HepG2 (cell line): ENCODE results near the gene ITPK1. TPM values are rescaled to one million over a fixed set of nuclear protein-coding genes. Genes with fewer than 3 reads are reported as not detected.
A peak's percentile ranks its signal among the peaks of the same experiment; 100 is the strongest.

Experiments used
- ATF7-NPFF ChIP-seq: sonication (generic); formaldehyde crosslinking; IDR thresholded peaks from 2 replicates; pipeline ENCODE4 v1.8.1; 2023; ENCODE audit warnings: mild to moderate bottlenecking, low read depth, missing genetic modification reagents, moderate library complexity
- JUND ChIP-seq: sonication (generic); formaldehyde crosslinking; IDR thresholded peaks from 2 replicates; pipeline ENCODE4 v1.8.0; 2022; ENCODE audit warnings: mild to moderate bottlenecking, missing genetic modification reagents
- MED13 ChIP-seq: sonication (generic); formaldehyde crosslinking; IDR thresholded peaks from 2 replicates; pipeline ENCODE4 v1.5.0; 2020; ENCODE audit warnings: missing genetic modification reagents
- PHF8 ChIP-seq: sonication (generic); formaldehyde crosslinking; IDR thresholded peaks from 2 replicates; pipeline ENCODE4 v1.5.0; 2020; ENCODE audit warnings: missing genetic modification reagents
- RAD51 ChIP-seq: fragments of 450-650 bp; IDR thresholded peaks from 2 replicates; pipeline ENCODE4 v1.6.1; 2016; ENCODE audit warnings: borderline replicate concordance
- SETDB1 ChIP-seq: sonication (generic); formaldehyde crosslinking; IDR thresholded peaks from 2 replicates; pipeline ENCODE4 v1.5.1; 2020; ENCODE audit warnings: missing genetic modification reagents, mild to moderate bottlenecking, borderline replicate concordance
- SIX1 ChIP-seq: sonication (generic); formaldehyde crosslinking; IDR thresholded peaks from 2 replicates; pipeline ENCODE4 v1.4.0; 2020; ENCODE audit warnings: missing genetic modification reagents, borderline replicate concordance
- SMAD9 ChIP-seq: sonication (generic); formaldehyde crosslinking; IDR thresholded peaks from 2 replicates; pipeline ENCODE4 v1.5.1; 2020; ENCODE audit warnings: mild to moderate bottlenecking, missing genetic modification reagents
- TBX2 ChIP-seq: sonication (generic); formaldehyde crosslinking; IDR thresholded peaks from 2 replicates; pipeline ENCODE4 v1.5.0; 2020; ENCODE audit warnings: missing genetic modification reagents, mild to moderate bottlenecking, borderline replicate concordance
- XBP1 ChIP-seq: sonication (generic); formaldehyde crosslinking; IDR thresholded peaks from 2 replicates; pipeline ENCODE4 v1.5.0; 2020; ENCODE audit warnings: missing genetic modification reagents
- ZFP36 ChIP-seq: fragments of 150-350 bp; IDR thresholded peaks from 2 replicates; pipeline ENCODE4 v1.6.1; 2018; ENCODE audit warnings: borderline replicate concordance, low read length, low read depth; ENCODE audit not compliant: partially characterized antibody
- ZFP91 ChIP-seq: sonication (generic); formaldehyde crosslinking; IDR thresholded peaks from 2 replicates; pipeline ENCODE4 v1.9.0; 2022; ENCODE audit warnings: missing genetic modification reagents, mild to moderate bottlenecking, borderline replicate concordance
- ZNF10 ChIP-seq: sonication (generic); formaldehyde crosslinking; IDR thresholded peaks from 2 replicates; pipeline ENCODE4 v1.4.0; 2020; ENCODE audit warnings: mild to moderate bottlenecking, low read depth, missing genetic modification reagents, borderline replicate concordance
- ZNF234 ChIP-seq: sonication (generic); formaldehyde crosslinking; conservative IDR thresholded peaks from 2 replicates; pipeline ENCODE4 v1.5.1; 2020; ENCODE audit warnings: mild to moderate bottlenecking, missing genetic modification reagents
- ZNF263 ChIP-seq: sonication (generic); formaldehyde crosslinking; IDR thresholded peaks from 2 replicates; pipeline ENCODE4 v1.4.0; 2020; ENCODE audit warnings: missing genetic modification reagents
- ZNF317 ChIP-seq: sonication (generic); formaldehyde crosslinking; IDR thresholded peaks from 2 replicates; pipeline ENCODE4 v1.5.0; 2020; ENCODE audit warnings: mild to moderate bottlenecking, missing genetic modification reagents
- ZNF44 ChIP-seq: sonication (generic); formaldehyde crosslinking; IDR thresholded peaks from 2 replicates; pipeline ENCODE4 v1.5.1; 2020; ENCODE audit warnings: mild to moderate bottlenecking, missing genetic modification reagents
- ZNF569 ChIP-seq: sonication (generic); formaldehyde crosslinking; IDR thresholded peaks from 2 replicates; pipeline ENCODE4 v1.5.0; 2020; ENCODE audit warnings: mild to moderate bottlenecking, missing genetic modification reagents, moderate library complexity, borderline replicate concordance
- ZNF570 ChIP-seq: sonication (generic); formaldehyde crosslinking; IDR thresholded peaks from 2 replicates; pipeline ENCODE4 v1.4.0; 2020; ENCODE audit warnings: mild to moderate bottlenecking, missing genetic modification reagents, borderline replicate concordance
- ZNF577 ChIP-seq: sonication (generic); formaldehyde crosslinking; IDR thresholded peaks from 2 replicates; pipeline ENCODE4 v1.4.0; 2020; ENCODE audit warnings: mild to moderate bottlenecking, low read depth, missing genetic modification reagents, borderline replicate concordance
- ZNF670 ChIP-seq: sonication (generic); formaldehyde crosslinking; IDR thresholded peaks from 2 replicates; pipeline ENCODE4 v1.8.0; 2022; ENCODE audit warnings: mild to moderate bottlenecking, missing genetic modification reagents, borderline replicate concordance
- ZNF775 ChIP-seq: sonication (generic); formaldehyde crosslinking; IDR thresholded peaks from 2 replicates; pipeline ENCODE4 v1.4.0; 2020; ENCODE audit warnings: missing genetic modification reagents, mild to moderate bottlenecking, moderate library complexity, borderline replicate concordance
- ZNF839 ChIP-seq: sonication (generic); formaldehyde crosslinking; IDR thresholded peaks from 2 replicates; pipeline ENCODE4 v1.4.0; 2020; ENCODE audit warnings: missing genetic modification reagents, mild to moderate bottlenecking, borderline replicate concordance
- ZSCAN9 ChIP-seq: IDR thresholded peaks from 2 replicates; pipeline ENCODE4 v1.6.1; 2016; ENCODE audit warnings: borderline replicate concordance
- polyA plus RNA-seq, 8 experiments: library from polyadenylated mRNA; depleted of rRNA in 3 of 8; stranded (reverse) in 7 of 8; unstranded in 1 of 8; fragments of >200 nt; fragmentation: Illumina TruSeq in 4 of 8; extraction: Trizol in 4 of 8; gene quantifications; 2 replicates each; pipeline versions ENCODE4 v1.2.1 to v1.2.3, GENCODE V29; 2011 to 2016; ENCODE audit warnings: low read depth in 4 of 8, missing spikeins in 1 of 8, mixed read lengths in 1 of 8; ENCODE audit not compliant: insufficient read depth in 1 of 8
- total RNA-seq, 5 experiments: library from RNA; depleted of rRNA; stranded (reverse); fragments of >200 nt; fragmentation: Illumina TruSeq; extraction: Trizol; gene quantifications; 2 replicates each; pipeline ENCODE4 v1.2.3, GENCODE V29; 2016; ENCODE audit warnings: low read depth in 1 of 5
- TF ChIP-seq, protein P1 (sequence below): sonication (generic); formaldehyde crosslinking; IDR thresholded peaks from 2 replicates; pipeline ENCODE4 v1.8.1; 2023; ENCODE audit warnings: missing genetic modification reagents, mild to moderate bottlenecking, borderline replicate concordance
- TF ChIP-seq, protein P2 (sequence below): sonication (generic); formaldehyde crosslinking; IDR thresholded peaks from 2 replicates; pipeline ENCODE4 v1.4.0; 2020; ENCODE audit warnings: mild to moderate bottlenecking, missing genetic modification reagents
- TF ChIP-seq, protein P3 (sequence below): sonication (generic); formaldehyde crosslinking; IDR thresholded peaks from 2 replicates; pipeline ENCODE4 v1.5.0; 2020; ENCODE audit warnings: missing genetic modification reagents, mild to moderate bottlenecking, borderline replicate concordance

The ITPK1 gene
- total and polyA plus RNA-seq, 2 of the 13 experiments (the other 11 are each of a cell fraction or from before 2014, with no cell fraction given) = 20.5 to 47.5 TPM

- TF ChIP-seq ZNF317 (CRISPR knock-in tag) (no peak), ZNF839 (no peak), JUND (no peak), TBX2 (CRISPR knock-in tag) (no peak), ZNF569 (no peak), MED13 (CRISPR knock-in tag) (no peak), ZNF234 (CRISPR knock-in tag) (no peak), SMAD9 (CRISPR knock-in tag) (no peak), PHF8 (no peak), ZNF10 (CRISPR knock-in tag) (no peak), SETDB1 (no peak), ZNF670 (CRISPR knock-in tag) (0 out of 2 replicates have a peak, but pooled peaks have one; percentile 36), ATF7-NPFF (CRISPR knock-in tag) (no peak), ZNF577 (CRISPR knock-in tag) (no peak), ZSCAN9 (no peak), ZFP91 (CRISPR knock-in tag) (no peak), XBP1 (CRISPR knock-in tag) (no peak), ZFP36 (no peak), ZNF44 (CRISPR knock-in tag) (no peak), ZNF570 (no peak), ZNF263 (CRISPR knock-in tag) (no peak), ZNF775 (no peak), SIX1 (CRISPR knock-in tag) (no peak), RAD51 (no peak)
- TF ChIP-seq, protein P1, sequence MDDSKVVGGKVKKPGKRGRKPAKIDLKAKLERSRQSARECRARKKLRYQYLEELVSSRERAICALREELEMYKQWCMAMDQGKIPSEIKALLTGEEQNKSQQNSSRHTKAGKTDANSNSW (CRISPR knock-in tag) = no peak
- TF ChIP-seq, protein P2, sequence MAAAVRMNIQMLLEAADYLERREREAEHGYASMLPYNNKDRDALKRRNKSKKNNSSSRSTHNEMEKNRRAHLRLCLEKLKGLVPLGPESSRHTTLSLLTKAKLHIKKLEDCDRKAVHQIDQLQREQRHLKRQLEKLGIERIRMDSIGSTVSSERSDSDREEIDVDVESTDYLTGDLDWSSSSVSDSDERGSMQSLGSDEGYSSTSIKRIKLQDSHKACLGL (CRISPR knock-in tag) = no peak
- TF ChIP-seq, protein P3, sequence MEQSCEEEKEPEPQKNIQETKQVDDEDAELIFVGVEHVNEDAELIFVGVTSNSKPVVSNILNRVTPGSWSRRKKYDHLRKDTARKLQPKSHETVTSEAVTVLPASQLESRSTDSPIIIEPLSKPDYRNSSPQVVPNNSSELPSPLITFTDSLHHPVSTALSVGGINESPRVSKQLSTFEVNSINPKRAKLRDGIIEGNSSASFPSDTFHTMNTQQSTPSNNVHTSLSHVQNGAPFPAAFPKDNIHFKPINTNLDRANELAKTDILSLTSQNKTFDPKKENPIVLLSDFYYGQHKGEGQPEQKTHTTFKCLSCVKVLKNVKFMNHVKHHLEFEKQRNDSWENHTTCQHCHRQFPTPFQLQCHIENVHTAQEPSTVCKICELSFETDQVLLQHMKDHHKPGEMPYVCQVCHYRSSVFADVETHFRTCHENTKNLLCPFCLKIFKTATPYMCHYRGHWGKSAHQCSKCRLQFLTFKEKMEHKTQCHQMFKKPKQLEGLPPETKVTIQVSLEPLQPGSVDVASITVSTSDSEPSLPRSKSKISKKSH (CRISPR knock-in tag) = no peak
Observed at GRCh38 chr14:93112891-93113677, 2.6 kb downstream of the ITPK1 start (continued).
